ENCODE data around the gene NEBL.

GRCh38 chr10:20817116-20817515 lies 80.0 kb downstream of the NEBL start:
- no peak for TF ChIP-seq CTCF (IDR thresholded peaks at IDR 0.05)
- TF ChIP-seq POLR2A (IDR thresholded peaks at IDR 0.05), result no peak
